ENCODE data around the gene FGGY. TPM values are rescaled to one million over a fixed set of nuclear protein-coding genes. Genes with fewer than 3 reads are reported as not detected.

Gene FGGY
- total RNA-seq, 1 experiment from 2014 or later, result 9.7 TPM

GRCh38 chr1:59671066-59671952 is 374.4 kb downstream of the FGGY start:
- no peak for DNase-seq (ENCODE audit: low read depth)

DNA sequence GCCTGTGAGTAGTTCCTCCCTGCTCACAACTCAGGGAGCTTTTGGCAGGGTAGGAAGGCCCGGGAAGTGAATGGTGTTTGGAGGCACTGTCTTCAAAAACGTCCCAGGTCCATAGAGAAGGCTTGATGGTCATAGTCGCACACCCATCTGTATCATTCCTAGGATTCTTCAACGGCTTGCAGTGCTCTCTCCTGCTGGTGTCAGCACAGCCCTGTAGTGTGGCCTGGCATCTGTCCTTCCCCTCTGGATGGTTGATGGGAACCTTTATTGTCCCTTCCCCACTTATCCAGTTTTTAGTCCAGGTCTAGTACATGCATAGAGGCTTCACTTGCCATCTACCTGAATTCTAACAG is 375.0 kb downstream of the FGGY start:
- no peak for DNase-seq (ENCODE audit: low read depth)

GRCh38 chr1:59672851-59673572 is 376.1 kb downstream of the FGGY start:
- DNase-seq (ENCODE audit: low read depth), result peak; percentile 84

GRCh38 chr1:59673573-59674450 is 376.9 kb downstream of the FGGY start:
- DNase-seq (ENCODE audit: low read depth), result no peak

- DNase-seq (ENCODE audit: low read depth), result no peak
These were observed 377.7 kb downstream of the FGGY start for GRCh38 chr1:59674595-59674994.

- no peak for DNase-seq (ENCODE audit: low read depth)
These were observed 379.0 kb downstream of the FGGY start for GRCh38 chr1:59675936-59676335.

GRCh38 chr1:59678040-59678439 is 381.1 kb downstream of the FGGY start:
- DNase-seq (ENCODE audit: low read depth), result no peak

DNA sequence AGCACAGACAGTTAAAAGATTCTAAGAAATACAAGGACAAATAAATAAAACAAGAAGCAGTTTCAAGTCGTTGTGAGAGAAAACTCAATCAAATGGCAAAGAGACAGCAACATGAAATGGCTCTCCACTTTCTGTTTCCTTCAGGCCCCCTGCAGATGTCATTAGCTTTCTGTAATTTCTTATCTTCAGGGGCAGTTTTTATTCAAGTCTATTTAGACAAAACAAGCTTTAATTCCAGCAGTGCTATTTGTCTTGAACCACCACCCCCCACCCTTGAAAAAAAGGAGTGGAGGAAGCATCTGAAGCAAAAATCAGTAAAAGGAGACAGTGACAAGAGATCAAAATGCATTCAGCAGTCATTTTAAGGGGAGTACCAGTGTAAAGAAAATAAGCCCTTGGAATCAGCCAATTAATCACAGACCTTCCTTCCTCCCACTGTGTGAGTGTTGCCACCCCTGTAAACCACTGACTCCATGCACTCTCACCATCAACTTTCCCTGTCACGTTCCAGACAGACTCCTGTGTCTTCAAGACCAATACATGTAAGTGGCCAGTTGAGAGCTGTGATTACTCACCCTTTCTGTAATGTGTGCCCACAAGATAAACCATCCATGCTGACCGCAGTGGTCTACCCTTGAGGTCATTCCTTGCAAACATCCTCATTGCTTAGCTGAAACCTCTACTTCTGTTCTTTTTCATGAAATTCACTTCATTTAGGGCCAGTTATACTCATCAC is 381.8 kb downstream of the FGGY start:
- DNase-seq (ENCODE audit: low read depth), result peak; percentile 99

GRCh38 chr1:59680044-59680443 is 383.1 kb downstream of the FGGY start:
- no peak for DNase-seq (ENCODE audit: low read depth)

DNA sequence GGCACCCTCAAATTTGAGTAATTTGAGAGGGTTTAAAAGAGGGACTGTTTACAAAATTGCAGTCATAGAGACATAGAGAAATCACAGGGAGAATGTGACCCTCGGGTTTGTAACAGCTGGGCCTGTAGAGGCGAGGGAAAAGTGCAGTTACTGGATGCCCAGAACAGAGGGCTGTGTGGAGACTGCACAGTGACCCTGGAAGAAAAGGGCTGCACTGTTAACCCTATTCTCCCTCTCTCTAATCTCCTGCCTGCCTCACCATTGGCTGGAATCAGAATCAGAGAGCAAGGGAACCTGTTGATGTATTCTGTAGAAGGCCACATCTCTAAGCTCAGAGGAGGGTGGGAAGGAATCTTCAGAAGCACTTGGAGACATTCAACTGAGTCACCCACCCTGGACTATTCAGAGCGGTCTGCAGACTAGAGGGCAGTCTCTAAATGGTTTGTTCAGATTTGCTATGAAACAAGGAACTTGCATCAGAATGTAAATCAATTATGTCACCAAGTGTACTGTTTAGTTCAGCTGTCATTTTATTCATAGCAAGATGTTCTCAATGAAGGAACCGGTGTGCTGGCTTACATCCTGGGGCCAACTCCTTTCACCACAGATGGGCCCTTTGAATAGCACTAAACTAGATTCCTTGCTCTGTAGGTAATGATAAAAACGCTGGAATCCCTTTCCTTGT is 385.6 kb downstream of the FGGY start:
- no peak for DNase-seq (ENCODE audit: low read depth)

- no peak for DNase-seq (ENCODE audit: low read depth)
These were observed 386.3 kb downstream of the FGGY start for GRCh38 chr1:59683197-59683596.

- DNase-seq (ENCODE audit: low read depth), result no peak
These were observed 387.8 kb downstream of the FGGY start for GRCh38 chr1:59684698-59685097.

DNA sequence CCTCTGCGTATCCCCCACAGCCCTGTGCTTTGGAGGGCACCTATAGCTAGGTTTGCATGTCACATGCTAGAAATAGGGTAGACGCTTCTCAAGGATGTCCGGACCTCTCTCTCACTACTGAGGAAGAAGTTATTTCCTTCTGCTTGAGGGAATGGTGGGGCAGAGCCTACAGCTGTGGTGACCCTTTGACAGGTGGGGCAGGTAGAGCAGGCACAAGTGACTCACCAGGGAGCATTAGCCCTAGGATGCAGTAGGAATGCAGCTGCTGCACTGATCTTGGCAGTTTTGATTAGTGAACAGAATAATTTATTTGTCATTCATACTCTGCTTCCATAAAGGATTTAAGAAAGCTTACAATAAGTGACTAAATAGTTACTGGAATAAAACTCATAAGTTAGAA is 388.2 kb downstream of the FGGY start:
- no peak for DNase-seq (ENCODE audit: low read depth)

- DNase-seq (ENCODE audit: low read depth), result no peak
These were observed 388.8 kb downstream of the FGGY start for GRCh38 chr1:59685666-59686065.

DNA sequence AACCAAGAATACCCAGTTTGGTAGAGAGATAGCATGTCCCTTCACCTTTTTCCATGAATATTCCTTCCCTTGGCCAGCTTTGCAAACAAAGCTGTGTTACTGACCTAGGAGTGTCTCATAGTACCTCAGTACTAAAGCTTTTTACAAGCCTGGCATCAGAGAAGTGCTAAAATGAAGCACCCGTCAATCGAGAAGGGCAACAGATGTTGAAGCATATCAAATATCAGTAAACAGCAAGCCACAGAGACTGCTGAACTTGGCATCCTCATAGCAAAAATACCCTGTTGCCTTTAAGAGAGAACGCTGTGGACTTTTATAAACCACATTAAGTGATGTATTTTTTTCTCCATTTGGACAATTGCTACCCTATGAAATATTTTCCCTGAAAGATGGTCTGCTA is 389.3 kb downstream of the FGGY start:
- no peak for DNase-seq (ENCODE audit: low read depth)

GRCh38 chr1:59686574-59686973 is 389.7 kb downstream of the FGGY start:
- no peak for DNase-seq (ENCODE audit: low read depth)

GRCh38 chr1:59687081-59687480 is 390.2 kb downstream of the FGGY start:
- DNase-seq (ENCODE audit: low read depth), result no peak

GRCh38 chr1:59688976-59689375 is 392.1 kb downstream of the FGGY start:
- no peak for DNase-seq (ENCODE audit: low read depth)

GRCh38 chr1:59689730-59690129 is 392.8 kb downstream of the FGGY start:
- no peak for DNase-seq (ENCODE audit: low read depth)

- DNase-seq (ENCODE audit: low read depth), result no peak
These were observed 393.5 kb downstream of the FGGY start for GRCh38 chr1:59690171-59690930.
